ENCODE measurements around the gene ISX.
"Not testable (repeated sequence)": the region's sequence is repeated elsewhere in the genome, so short reads cannot be mapped to it uniquely, and the experiment has no call there.

The ISX gene

DNA sequence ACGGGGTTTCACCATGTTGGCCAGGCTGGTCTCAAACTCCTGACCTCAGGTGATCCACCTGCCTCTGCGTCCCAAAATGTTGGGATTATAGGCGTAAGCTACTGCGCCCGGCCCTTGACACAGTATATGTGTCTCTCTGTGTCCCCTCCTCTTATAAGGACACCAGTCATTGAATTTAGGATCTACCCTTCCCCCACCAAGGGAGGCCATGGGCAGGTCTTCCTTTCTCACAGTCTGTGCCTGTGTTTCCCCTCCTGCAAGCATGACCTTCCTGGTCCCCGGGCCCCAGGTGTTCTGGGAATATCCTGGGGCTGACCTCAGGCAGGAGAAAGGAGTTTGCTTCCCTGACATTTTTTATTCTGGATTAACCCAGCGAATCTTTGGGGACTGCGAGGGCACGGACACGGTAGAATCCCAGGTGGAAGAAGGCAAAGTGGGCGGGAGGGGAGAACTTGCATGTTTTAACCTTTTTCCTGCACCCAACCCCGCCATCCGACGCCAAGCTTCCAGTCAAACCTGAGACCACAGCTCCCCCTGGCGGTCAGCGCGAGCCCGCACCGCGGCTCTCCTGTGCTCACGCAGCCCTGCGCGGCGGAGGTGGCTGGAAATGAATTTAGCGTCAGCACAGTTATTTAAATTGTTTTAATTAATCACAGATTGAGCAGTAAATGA, 42.1 kb upstream of the ISX start:
- H3K4me3 ChIP-seq (replicated peaks; ENCODE audit: low read depth, low read length), result no peak overlapping the region
- peak; percentile 83 for DNase-seq (ENCODE audit: extremely low read depth, insufficient read length)
- peak; percentile 97 for TF ChIP-seq CTCF (IDR thresholded peaks at IDR 0.05; ENCODE audit: insufficient read depth, low read length, poor library complexity, severe bottlenecking)

DNA sequence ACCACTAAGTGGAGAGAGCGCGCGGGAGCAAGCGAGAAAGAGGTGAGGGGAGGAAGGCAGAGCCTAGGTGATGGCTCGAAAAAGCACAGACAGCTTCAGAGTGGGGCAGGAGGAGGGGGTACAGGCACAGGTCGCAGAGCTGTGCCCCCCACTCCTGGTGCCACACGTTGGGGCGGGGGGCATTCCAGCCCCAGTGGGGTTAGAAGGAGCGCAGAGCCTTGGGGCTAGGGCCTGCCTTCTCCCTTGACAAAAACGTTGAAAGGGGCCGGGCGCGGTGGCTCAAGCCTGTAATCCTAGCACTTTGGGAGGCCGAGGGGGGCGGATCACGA, 41.6 kb upstream of the ISX start:
- Histone ChIP-seq H3K36me3 (ENCODE audit: control insufficient read depth, insufficient read depth, low read length) (no peaks in the 10 kb centered on the region), H3K27me3 (replicated peaks; ENCODE audit: control insufficient read depth, insufficient read depth, low read length) (no peaks in the 10 kb centered on the region), H3K4me3 (replicated peaks; ENCODE audit: low read depth, low read length) (no peak overlapping the region)
- DNase-seq (ENCODE audit: extremely low read depth, insufficient read length), result no peak
- no peak for TF ChIP-seq CTCF (IDR thresholded peaks at IDR 0.05; ENCODE audit: insufficient read depth, low read length, poor library complexity, severe bottlenecking)

More for the DNA sequence above, 42.1 kb upstream of the ISX start:
- Histone ChIP-seq H3K36me3 (ENCODE audit: control insufficient read depth, insufficient read depth, low read length) (no peaks in the 10 kb centered on the region), H3K27me3 (replicated peaks; ENCODE audit: control insufficient read depth, insufficient read depth, low read length) (no peaks in the 10 kb centered on the region)

DNA sequence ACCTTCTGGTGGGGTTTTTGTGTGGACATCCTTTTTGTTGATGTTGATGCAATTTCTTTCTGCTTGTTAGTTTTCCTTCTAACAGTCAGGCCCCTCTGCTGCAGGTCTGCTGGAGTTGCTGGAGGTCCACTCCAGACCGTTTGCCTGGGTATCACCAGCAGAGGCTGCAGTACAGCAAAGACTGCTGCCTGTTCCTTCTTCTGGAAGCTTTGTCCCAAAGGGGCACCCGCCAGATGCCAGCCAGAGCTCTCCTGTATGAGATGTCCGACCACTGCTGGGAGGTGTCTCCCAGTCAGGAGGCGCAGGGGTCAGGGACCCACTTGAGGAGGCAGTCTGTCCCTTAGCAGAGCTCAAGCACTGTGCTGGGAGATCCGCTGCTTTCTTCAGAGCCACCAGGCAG, 35.8 kb upstream of the ISX start:
- not testable (repeated sequence) for H3K4me3 ChIP-seq (replicated peaks; ENCODE audit: low read depth, low read length); H3K27me3 ChIP-seq (replicated peaks; ENCODE audit: control insufficient read depth, insufficient read depth, low read length); DNase-seq (ENCODE audit: extremely low read depth, insufficient read length); H3K36me3 ChIP-seq (ENCODE audit: control insufficient read depth, insufficient read depth, low read length)

- H3K36me3 ChIP-seq (ENCODE audit: control insufficient read depth, insufficient read depth, low read length), result no peaks in the 10 kb centered on the region
- no peaks in the 10 kb centered on the region for H3K27me3 ChIP-seq (replicated peaks; ENCODE audit: control insufficient read depth, insufficient read depth, low read length)
- no peak overlapping the region for H3K4me3 ChIP-seq (replicated peaks; ENCODE audit: low read depth, low read length)
- no peak for TF ChIP-seq CTCF (IDR thresholded peaks at IDR 0.05; ENCODE audit: insufficient read depth, low read length, poor library complexity, severe bottlenecking)
- DNase-seq (ENCODE audit: extremely low read depth, insufficient read length), result no peak
Observed at GRCh38 chr22:35032571-35032970, 33.4 kb upstream of the ISX start.

DNA sequence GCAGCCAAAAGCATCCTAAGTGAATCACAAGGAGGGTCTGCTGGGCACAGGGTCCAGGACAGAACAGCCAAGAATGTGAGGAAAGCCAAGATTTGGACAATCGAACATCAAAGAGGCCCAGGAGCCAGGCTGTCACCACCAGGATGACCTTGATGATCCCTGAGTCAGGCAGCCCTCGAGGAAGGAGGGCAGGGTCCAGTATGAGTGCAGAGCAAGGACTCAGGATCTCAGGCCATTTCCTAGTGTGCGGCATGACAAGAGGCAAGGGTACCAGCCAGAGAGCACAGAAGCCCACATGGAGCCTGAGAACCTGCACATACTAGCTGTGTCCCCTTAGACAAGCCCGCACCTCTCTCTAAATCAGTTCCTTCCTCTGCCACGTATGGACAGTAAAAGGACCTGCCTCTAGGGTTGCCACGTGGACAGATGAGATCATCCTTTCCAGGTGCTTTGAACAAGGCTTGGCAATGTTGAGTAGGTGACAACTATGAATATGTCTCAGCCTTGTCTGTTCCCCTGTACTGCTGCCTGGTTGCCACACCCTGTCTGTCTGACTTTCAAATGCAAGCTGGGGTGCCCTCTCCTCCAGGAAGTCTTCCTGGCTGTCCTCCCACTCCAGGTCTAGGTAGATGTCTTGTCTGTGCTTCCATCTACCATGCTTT, 32.2 kb upstream of the ISX start:
- DNase-seq (ENCODE audit: extremely low read depth, insufficient read length), result peak; percentile 49
- Histone ChIP-seq H3K36me3 (ENCODE audit: control insufficient read depth, insufficient read depth, low read length) (no peaks in the 10 kb centered on the region), H3K4me3 (replicated peaks; ENCODE audit: low read depth, low read length) (no peak overlapping the region), H3K27me3 (replicated peaks; ENCODE audit: control insufficient read depth, insufficient read depth, low read length) (no peaks in the 10 kb centered on the region)
- TF ChIP-seq CTCF (IDR thresholded peaks at IDR 0.05; ENCODE audit: insufficient read depth, low read length, poor library complexity, severe bottlenecking), result no peak

- Histone ChIP-seq H3K36me3 (ENCODE audit: control insufficient read depth, insufficient read depth, low read length) (no peaks in the 10 kb centered on the region), H3K27me3 (replicated peaks; ENCODE audit: control insufficient read depth, insufficient read depth, low read length) (no peaks in the 10 kb centered on the region), H3K4me3 (replicated peaks; ENCODE audit: low read depth, low read length) (no peak overlapping the region)
- TF ChIP-seq CTCF (IDR thresholded peaks at IDR 0.05; ENCODE audit: insufficient read depth, low read length, poor library complexity, severe bottlenecking), result no peak
- no peak for DNase-seq (ENCODE audit: extremely low read depth, insufficient read length)
Observed at GRCh38 chr22:35034963-35035362, 31.0 kb upstream of the ISX start.

Measured in GM06990 (cell line).